ENCODE measurements around the gene TGFBR3. TPM values are rescaled to one million over a fixed set of nuclear protein-coding genes. Genes with fewer than 3 reads are reported as not detected.

The TGFBR3 gene
- total RNA-seq, 4 donors from 2014 or later, result 116 to 306 (median 171) TPM

DNA sequence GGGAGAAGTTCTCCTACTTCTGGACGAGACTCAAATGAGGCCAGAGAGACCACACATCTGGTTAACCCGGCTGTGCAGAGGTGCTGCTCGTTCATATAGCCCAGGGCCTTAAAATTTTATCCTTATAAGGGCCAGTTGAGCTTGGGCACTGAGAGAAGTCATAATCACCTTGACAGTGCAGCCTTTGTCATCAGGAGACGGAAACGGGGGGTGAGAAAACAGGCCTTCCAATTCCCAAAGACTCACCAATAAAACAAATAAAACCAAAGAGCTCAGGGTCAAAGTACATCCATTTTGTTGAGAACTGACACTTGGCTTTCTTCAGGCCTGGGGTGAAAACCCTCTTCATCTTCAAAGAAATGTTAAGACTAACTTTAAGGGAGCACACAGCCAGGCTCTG lies 167.1 kb downstream of the TGFBR3 start:
- no peak overlapping the region for H3K4me3 ChIP-seq
- TF ChIP-seq, protein P1, sequence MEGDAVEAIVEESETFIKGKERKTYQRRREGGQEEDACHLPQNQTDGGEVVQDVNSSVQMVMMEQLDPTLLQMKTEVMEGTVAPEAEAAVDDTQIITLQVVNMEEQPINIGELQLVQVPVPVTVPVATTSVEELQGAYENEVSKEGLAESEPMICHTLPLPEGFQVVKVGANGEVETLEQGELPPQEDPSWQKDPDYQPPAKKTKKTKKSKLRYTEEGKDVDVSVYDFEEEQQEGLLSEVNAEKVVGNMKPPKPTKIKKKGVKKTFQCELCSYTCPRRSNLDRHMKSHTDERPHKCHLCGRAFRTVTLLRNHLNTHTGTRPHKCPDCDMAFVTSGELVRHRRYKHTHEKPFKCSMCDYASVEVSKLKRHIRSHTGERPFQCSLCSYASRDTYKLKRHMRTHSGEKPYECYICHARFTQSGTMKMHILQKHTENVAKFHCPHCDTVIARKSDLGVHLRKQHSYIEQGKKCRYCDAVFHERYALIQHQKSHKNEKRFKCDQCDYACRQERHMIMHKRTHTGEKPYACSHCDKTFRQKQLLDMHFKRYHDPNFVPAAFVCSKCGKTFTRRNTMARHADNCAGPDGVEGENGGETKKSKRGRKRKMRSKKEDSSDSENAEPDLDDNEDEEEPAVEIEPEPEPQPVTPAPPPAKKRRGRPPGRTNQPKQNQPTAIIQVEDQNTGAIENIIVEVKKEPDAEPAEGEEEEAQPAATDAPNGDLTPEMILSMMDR (IDR thresholded peaks at IDR 0.05), result no peak
- TF ChIP-seq EP300 (IDR thresholded peaks at IDR 0.05), result no peak
- TF ChIP-seq POLR2A (IDR thresholded peaks at IDR 0.05), result no peak
- peaks cover 0 to 4% (median 0%) of the 10 kb centered on the region in 4 donors for H3K4me1 ChIP-seq
- 55 to 57% methylated on average over 5 of the region's 5 CpGs for WGBS, 2 donors
- no peak for DNase-seq (ENCODE audit: low spot score in 2 of 2)
- H3K36me3 ChIP-seq, result peaks cover 0 to 78% (median 0%) of the 10 kb centered on the region in 3 donors
- H3K9me3 ChIP-seq, result no peaks in the 10 kb centered on the region
- no peaks in the 10 kb centered on the region for H3K27me3 ChIP-seq
- H3K27ac ChIP-seq, result no peak overlapping the region

DNA sequence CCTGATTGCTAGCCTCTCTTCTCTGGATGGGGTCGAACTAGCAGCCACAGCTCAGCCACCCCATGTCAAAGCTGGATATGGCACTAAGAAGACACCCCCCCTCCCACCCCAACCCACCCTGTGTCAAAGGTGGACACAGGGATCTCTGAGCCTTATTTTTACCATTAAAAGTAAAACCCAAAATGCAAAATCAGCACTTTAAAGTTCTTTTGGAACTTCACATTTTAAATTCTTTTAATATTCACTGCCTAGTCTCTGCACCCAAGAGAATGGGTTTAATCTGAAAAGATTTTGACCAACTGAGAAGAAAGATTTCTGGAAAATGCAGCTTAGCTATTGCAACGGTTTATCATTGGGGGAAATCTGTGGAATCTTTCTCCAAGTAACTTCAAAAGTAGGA lies 167.6 kb downstream of the TGFBR3 start:
- TF ChIP-seq, protein P1 (IDR thresholded peaks at IDR 0.05), result no peak
- no peak for TF ChIP-seq POLR2A (IDR thresholded peaks at IDR 0.05)
- no peak for TF ChIP-seq EP300 (IDR thresholded peaks at IDR 0.05)
- Histone ChIP-seq H3K4me1 (peaks cover 0 to 9% (median 0%) of the 10 kb centered on the region in 4 donors), H3K9me3 (no peaks in the 10 kb centered on the region), H3K27ac (no peak overlapping the region), H3K27me3 (no peaks in the 10 kb centered on the region), H3K4me3 (no peak overlapping the region), H3K36me3 (peaks cover 0 to 78% (median 0%) of the 10 kb centered on the region in 3 donors)
- no peak for DNase-seq (ENCODE audit: low spot score in 2 of 2)
- 81 to 87% methylated on average over 2 of the region's 2 CpGs for WGBS, 2 donors

DNA sequence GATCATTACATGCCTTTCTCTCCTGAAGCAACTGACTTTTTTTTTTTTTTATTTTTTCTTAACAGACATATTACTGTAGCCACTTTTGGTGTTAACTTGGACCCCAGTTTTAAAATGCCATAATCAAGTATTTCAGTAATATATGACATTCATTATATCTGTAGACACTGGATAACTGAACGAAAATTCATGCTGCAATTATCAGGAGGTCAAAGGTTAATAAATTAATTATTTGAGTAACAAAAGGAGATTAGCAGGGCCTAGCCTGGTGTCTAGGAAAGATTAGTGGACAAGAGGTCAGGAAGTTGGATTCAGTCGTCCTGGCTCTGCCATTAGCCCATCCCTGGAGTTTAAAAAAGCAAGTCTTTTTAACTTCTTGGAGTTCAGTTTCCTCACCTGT lies 168.1 kb downstream of the TGFBR3 start:
- H3K4me3 ChIP-seq, result no peak overlapping the region
- no peak overlapping the region for H3K27ac ChIP-seq
- DNase-seq (ENCODE audit: low spot score in 2 of 2), result no peak
- TF ChIP-seq, protein P1 (IDR thresholded peaks at IDR 0.05), result no peak
- TF ChIP-seq POLR2A (IDR thresholded peaks at IDR 0.05) (no peak), EP300 (IDR thresholded peaks at IDR 0.05) (no peak)
- H3K27me3 ChIP-seq, result no peaks in the 10 kb centered on the region
- 63 to 73% methylated on average over 2 of the region's 2 CpGs for WGBS, 2 donors
- peaks cover 0 to 78% (median 0%) of the 10 kb centered on the region in 3 donors for H3K36me3 ChIP-seq
- H3K4me1 ChIP-seq, result peaks cover 0 to 14% (median 0%) of the 10 kb centered on the region in 4 donors
- H3K9me3 ChIP-seq, result no peaks in the 10 kb centered on the region

DNA sequence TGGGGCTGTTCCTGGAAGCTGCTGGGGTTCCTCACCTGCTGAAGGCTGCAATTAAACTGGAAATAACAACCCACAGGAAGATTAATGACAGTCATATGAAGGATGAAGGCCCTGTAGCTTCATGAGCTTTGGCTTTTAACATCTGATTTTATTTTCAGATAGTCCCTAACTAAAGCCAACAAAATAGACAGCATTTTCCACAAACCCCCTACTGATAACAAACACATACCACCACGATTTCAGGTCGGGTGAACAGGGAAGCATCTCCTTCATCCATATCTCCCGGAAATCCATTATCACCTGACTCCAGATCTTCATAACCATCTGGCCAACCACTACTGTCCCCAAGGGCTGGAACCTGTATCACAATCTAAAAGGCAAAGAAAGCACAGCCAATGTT lies 169.6 kb downstream of the TGFBR3 start:
- WGBS, 2 donors, result 69 to 82% methylated on average over 3 of the region's 3 CpGs
- Histone ChIP-seq H3K9me3 (no peaks in the 10 kb centered on the region), H3K4me3 (no peak overlapping the region), H3K36me3 (peaks cover 0 to 82% (median 0%) of the 10 kb centered on the region in 3 donors), H3K27ac (peak overlapping the region in 1 of 4 donors; percentile 34), H3K4me1 (peaks cover 0 to 27% (median 0%) of the 10 kb centered on the region in 4 donors), H3K27me3 (no peaks in the 10 kb centered on the region)
- DNase-seq (ENCODE audit: low spot score in 2 of 2), result no peak
- TF ChIP-seq EP300 (IDR thresholded peaks at IDR 0.05) (no peak), POLR2A (IDR thresholded peaks at IDR 0.05) (no peak)
- TF ChIP-seq, protein P1 (IDR thresholded peaks at IDR 0.05), result no peak

DNA sequence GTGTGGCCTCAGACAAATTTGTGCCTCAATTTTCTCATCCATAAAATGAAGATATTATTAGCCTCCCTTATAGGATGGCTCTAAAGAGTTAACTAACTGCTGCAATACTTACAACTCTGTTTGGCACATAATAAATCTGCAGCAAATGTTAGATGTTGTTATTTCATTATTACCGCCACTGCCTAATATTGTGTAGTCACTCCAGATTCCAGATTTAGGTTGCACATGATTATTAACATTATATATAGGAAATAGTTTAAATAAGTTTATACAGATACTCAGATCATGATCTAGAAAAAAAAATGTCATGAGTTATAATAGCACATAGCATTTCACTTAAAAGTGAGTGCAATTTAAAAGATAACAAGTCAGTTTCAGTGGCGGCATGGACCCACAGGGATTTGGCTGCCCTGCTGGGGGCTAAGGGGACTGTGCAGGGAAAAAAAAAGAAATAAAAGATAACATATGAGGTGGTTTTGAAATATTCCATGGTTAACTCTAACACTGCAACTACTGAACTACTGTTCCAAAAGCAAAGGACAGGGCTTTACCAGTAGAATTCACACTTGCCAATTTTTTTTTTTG lies 170.4 kb downstream of the TGFBR3 start:
- Histone ChIP-seq H3K36me3 (peaks cover 0 to 80% (median 0%) of the 10 kb centered on the region in 3 donors), H3K27ac (peak overlapping the region in 1 of 4 donors; percentile 89), H3K4me1 (peaks cover 0 to 35% (median 0%) of the 10 kb centered on the region in 4 donors)

More for the DNA sequence above, 170.4 kb downstream of the TGFBR3 start:
- Histone ChIP-seq H3K27me3 (no peaks in the 10 kb centered on the region), H3K4me3 (no peak overlapping the region), H3K9me3 (no peaks in the 10 kb centered on the region)
- DNase-seq (ENCODE audit: low spot score in 2 of 2), result no peak
- TF ChIP-seq, protein P1 (IDR thresholded peaks at IDR 0.05), result no peak
- TF ChIP-seq EP300 (IDR thresholded peaks at IDR 0.05), result no peak
- 74% methylated on average over 2 of the region's 2 CpGs for WGBS, 2 donors
